Endodermal cell (in vitro differentiated cells): ENCODE results near the gene TSPAN18. TPM values are rescaled to one million over a fixed set of nuclear protein-coding genes. Genes with fewer than 3 reads are reported as not detected.

ENCODE experiments used
- DNase-seq: peaks from one replicate; pipeline ENCODE4 v3.0.0-alpha.2; 2017
- H3K27ac ChIP-seq: 2 replicates; pipeline ENCODE4 v1.5.1; 2013; ENCODE audit warnings: mild to moderate bottlenecking, low read depth, low read length, moderate library complexity
- H3K27me3 ChIP-seq: 2 replicates; pipeline ENCODE4 v1.6.1; 2013; ENCODE audit warnings: mild to moderate bottlenecking, low read length, moderate library complexity; ENCODE audit not compliant: insufficient read depth, control insufficient read depth, poor library complexity, severe bottlenecking
- H3K36me3 ChIP-seq: 2 replicates; pipeline ENCODE4 v1.7.0; 2013; ENCODE audit warnings: mild to moderate bottlenecking, low read length, moderate library complexity; ENCODE audit not compliant: control insufficient read depth, insufficient read depth
- H3K4me1 ChIP-seq: one replicate; pipeline ENCODE4 v1.7.0; 2013; ENCODE audit warnings: low read length; ENCODE audit not compliant: control insufficient read depth, insufficient read depth
- H3K4me3 ChIP-seq: 2 replicates; pipeline ENCODE4 v1.5.1; 2013; ENCODE audit warnings: mild to moderate bottlenecking, low read length, moderate library complexity
- H3K9ac ChIP-seq: 2 replicates; pipeline ENCODE4 v1.6.1; 2013; ENCODE audit warnings: mild to moderate bottlenecking, low read length, moderate library complexity; ENCODE audit not compliant: poor library complexity, severe bottlenecking; ENCODE audit errors: extremely low read depth
- H3K9me3 ChIP-seq: 2 replicates; pipeline ENCODE4 v1.6.1; 2013; ENCODE audit warnings: mild to moderate bottlenecking, low read length, moderate library complexity; ENCODE audit not compliant: control insufficient read depth
- H3K27ac Mint-ChIP-seq: 2 replicates; pipeline ENCODE4 v1.8.0; 2020; ENCODE audit warnings: mixed read lengths
- H3K27me3 Mint-ChIP-seq: 2 replicates; pipeline ENCODE4 v1.8.0; 2021; ENCODE audit warnings: mild to moderate bottlenecking, mixed read lengths; ENCODE audit not compliant: insufficient read depth
- H3K36me3 Mint-ChIP-seq: 2 replicates; pipeline ENCODE4 v1.8.0; 2020; ENCODE audit warnings: low read depth, mixed read lengths
- H3K4me1 Mint-ChIP-seq: 2 replicates; pipeline ENCODE4 v1.8.0; 2020; ENCODE audit warnings: mixed read lengths
- H3K4me3 Mint-ChIP-seq: 2 replicates; pipeline ENCODE4 v1.8.0; 2020; ENCODE audit warnings: mild to moderate bottlenecking, moderate library complexity, mixed read lengths
- H3K9me3 Mint-ChIP-seq: 2 replicates; pipeline ENCODE4 v1.8.0; 2020; ENCODE audit warnings: mild to moderate bottlenecking, mixed read lengths
- WGBS, 2 experiments: methylation state at CpG; one replicate each; pipeline versions ENCODE4 v1.1.5 to v1.1.7; 2013; ENCODE audit warnings: missing lambda C conversion rate in 2 of 2, mixed read lengths in 1 of 2; ENCODE audit not compliant: insufficient coverage in 1 of 2, insufficient read length in 1 of 2; 5-methylcytosine and 5-hydroxymethylcytosine counted together
- total RNA-seq, 2 donors: library from RNA; stranded (reverse); fragmentation: NEBNext Ultra II Directional in 1 of 2; extraction: Animal tissue kit (Norgen Biotek cat#: 25700) in 1 of 2; gene quantifications; 2 replicates in 1 of 2; 3 replicates in 1 of 2; pipeline ENCODE4 v1.2.1, GENCODE V29; 2021
- TF ChIP-seq, protein P1 (sequence below): fragments of 200-600 bp; sonication (generic); conservative IDR thresholded peaks from 2 replicates; pipeline ENCODE4 v1.5.0; 2021; ENCODE audit warnings: antibody characterized with exemption, mild to moderate bottlenecking

TSPAN18 gene
- total RNA-seq, 2 donors from 2014 or later, result 28.0 to 28.7 TPM

DNA sequence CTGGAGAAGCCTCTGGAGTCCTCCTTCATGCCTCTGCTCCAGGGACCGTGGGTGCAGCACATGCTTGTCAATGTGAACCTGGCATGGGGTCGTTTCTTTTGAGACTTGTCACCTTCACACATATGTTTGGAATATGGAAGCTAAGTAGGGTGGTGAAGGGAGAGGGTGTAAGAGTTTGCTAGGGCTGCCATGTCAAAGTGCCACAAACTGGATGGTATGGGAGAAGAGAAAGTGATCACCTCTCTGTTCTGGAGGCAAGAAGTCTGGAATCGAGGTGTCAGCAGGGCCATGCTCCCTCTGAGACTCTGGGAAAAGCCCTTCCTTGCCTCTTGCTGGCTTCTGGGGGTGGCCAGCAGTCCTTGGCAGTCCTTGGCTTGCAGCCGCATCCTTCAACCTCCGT, 8.7 kb upstream of the TSPAN18 start:
- 90 to 92% methylated on average over 3 to 5 of the region's 5 CpGs for WGBS, 2 experiments
- TF ChIP-seq, protein P1, sequence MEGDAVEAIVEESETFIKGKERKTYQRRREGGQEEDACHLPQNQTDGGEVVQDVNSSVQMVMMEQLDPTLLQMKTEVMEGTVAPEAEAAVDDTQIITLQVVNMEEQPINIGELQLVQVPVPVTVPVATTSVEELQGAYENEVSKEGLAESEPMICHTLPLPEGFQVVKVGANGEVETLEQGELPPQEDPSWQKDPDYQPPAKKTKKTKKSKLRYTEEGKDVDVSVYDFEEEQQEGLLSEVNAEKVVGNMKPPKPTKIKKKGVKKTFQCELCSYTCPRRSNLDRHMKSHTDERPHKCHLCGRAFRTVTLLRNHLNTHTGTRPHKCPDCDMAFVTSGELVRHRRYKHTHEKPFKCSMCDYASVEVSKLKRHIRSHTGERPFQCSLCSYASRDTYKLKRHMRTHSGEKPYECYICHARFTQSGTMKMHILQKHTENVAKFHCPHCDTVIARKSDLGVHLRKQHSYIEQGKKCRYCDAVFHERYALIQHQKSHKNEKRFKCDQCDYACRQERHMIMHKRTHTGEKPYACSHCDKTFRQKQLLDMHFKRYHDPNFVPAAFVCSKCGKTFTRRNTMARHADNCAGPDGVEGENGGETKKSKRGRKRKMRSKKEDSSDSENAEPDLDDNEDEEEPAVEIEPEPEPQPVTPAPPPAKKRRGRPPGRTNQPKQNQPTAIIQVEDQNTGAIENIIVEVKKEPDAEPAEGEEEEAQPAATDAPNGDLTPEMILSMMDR, result no peak
- Mint-ChIP-seq H3K36me3 (no peaks in the 10 kb centered on the region), H3K27ac (no peak overlapping the region), H3K4me1 (peaks cover 13% of the 10 kb centered on the region), H3K9me3 (no peaks in the 10 kb centered on the region), H3K27me3 (peaks cover 10% of the 10 kb centered on the region), H3K4me3 (no peak overlapping the region)
- Histone ChIP-seq H3K4me1 (no peaks in the 10 kb centered on the region), H3K9me3 (no peaks in the 10 kb centered on the region), H3K36me3 (no peaks in the 10 kb centered on the region), H3K4me3 (no peak overlapping the region), H3K27ac (no peak overlapping the region), H3K27me3 (no peaks in the 10 kb centered on the region), H3K9ac (no peak overlapping the region)
- DNase-seq, result no peak

DNA sequence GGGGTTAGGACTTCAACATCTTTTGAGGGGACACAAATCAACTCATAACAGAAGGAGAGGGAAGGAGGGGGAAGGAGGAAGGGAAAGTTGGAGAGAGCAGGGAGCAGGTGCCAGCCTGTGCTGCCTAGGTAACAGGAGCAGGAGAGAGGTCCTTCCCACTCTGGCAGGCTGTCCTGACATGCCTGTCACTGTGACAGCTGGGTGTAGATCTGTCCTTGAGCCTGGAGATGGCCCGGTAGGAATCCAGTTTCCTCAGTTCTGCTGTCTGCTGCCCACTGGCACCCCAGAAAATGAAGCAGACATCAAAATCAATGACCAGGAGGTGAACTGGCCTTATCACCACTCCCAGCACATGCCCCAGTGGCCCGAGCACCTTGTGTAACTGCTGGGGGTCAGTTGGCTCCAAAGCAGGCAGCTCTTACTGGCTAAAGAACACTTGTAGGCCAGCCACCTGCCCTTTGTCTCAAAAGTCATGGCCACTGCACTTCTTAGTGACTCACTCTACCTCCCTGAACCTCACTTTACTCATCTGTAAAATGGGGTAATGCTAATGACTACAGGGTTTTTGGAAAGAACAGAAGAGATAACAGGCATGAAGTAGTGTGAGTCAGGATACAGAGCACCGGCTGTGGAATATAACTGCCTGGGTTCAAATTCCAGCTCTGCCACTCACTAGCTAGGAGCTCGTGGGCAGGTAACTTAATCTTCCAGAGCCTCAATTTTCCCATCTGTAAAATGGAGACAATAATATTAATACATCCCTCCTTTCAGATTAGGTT, 8.0 kb upstream of the TSPAN18 start:
- DNase-seq, result no peak
- 91 to 100% methylated on average over 1 to 4 of the region's 4 CpGs for WGBS, 2 experiments

DNA sequence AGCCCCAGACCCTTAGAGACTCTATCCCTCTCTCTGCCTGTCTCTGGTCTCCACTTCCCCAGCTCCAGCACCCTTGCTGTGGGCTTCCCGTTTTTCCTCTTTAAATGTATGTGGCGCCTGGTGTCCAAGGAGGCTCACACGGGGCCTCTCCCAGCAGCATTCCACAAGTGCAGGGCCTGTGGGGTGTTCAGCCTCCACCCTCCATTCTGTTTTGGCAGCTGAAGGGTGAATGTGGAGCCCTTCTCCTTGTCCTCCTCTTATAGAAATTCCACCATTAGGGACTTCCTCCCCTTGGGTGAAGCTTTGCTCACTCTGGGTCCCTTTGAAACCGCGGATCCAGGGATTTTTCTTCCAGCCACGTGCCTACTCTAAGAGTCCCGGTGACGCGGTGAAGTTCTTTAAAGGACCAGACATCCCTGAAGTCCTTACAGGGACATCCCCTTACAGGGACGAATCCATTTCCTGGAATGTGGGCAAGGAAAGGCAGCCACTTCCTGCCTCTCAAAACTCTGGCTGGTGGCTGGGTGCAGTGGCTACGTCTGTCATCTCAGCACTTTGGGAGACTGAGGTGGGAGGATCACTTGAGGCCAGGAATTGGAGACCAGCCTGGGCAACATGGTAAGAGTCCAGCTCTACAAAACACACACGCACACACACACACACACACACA, 1.6 kb upstream of the TSPAN18 start:
- Histone ChIP-seq H3K36me3 (no peaks in the 10 kb centered on the region), H3K27ac (no peak overlapping the region), H3K9ac (no peak overlapping the region), H3K27me3 (no peaks in the 10 kb centered on the region), H3K4me3 (no peak overlapping the region), H3K9me3 (no peaks in the 10 kb centered on the region), H3K4me1 (no peaks in the 10 kb centered on the region)
- H3K36me3 Mint-ChIP-seq, result peaks cover 3% of the 10 kb centered on the region
- peaks cover 6% of the 10 kb centered on the region for H3K9me3 Mint-ChIP-seq
- H3K27ac Mint-ChIP-seq, result no peak overlapping the region
- H3K27me3 Mint-ChIP-seq, result peaks cover 37% of the 10 kb centered on the region
- H3K4me1 Mint-ChIP-seq, result peaks cover 36% of the 10 kb centered on the region
- H3K4me3 Mint-ChIP-seq, result peak overlapping the region; percentile 69
- peak; percentile 56 for DNase-seq
- WGBS, 2 experiments, result 48 to 72% methylated on average over 8 to 12 of the region's 12 CpGs
- TF ChIP-seq, protein P1, result no peak

More for the DNA sequence above, 8.0 kb upstream of the TSPAN18 start:
- no peak overlapping the region for H3K4me3 Mint-ChIP-seq
- H3K4me3 ChIP-seq, result no peak overlapping the region
- no peaks in the 10 kb centered on the region for H3K9me3 ChIP-seq
- peaks cover 12% of the 10 kb centered on the region for H3K4me1 Mint-ChIP-seq
- H3K36me3 ChIP-seq, result no peaks in the 10 kb centered on the region
- H3K9ac ChIP-seq, result no peak overlapping the region
- no peaks in the 10 kb centered on the region for H3K9me3 Mint-ChIP-seq
- peaks cover 15% of the 10 kb centered on the region for H3K27me3 Mint-ChIP-seq
- no peaks in the 10 kb centered on the region for H3K27me3 ChIP-seq
- H3K27ac ChIP-seq, result no peak overlapping the region
- no peak overlapping the region for H3K27ac Mint-ChIP-seq
- TF ChIP-seq, protein P1, result no peak
- H3K4me1 ChIP-seq, result no peaks in the 10 kb centered on the region
- no peaks in the 10 kb centered on the region for H3K36me3 Mint-ChIP-seq
